Stimulated activated naive CD8-positive, alpha-beta T cell treated with anti-CD3 and anti-CD28 coated beads, Interleukin-15, amount 100 ng/mL, for 72 hours (primary cell): ENCODE results near the gene XRCC3.

Experiments used
- ATAC-seq: fragments of 150-1000 bp; cut with Tn5 transposase; 2 replicates; pipeline ENCODE4 v1.10.0; 2021; ENCODE audit warnings: mild to moderate bottlenecking, moderate library complexity
- DNase-seq, 2 donors: peaks; one replicate each; pipeline ENCODE4 v3.0.0; 2021 to 2022
- H3K27ac Mint-ChIP-seq, 2 donors: one replicate each; pipeline ENCODE4 v1.8.0; 2022; ENCODE audit warnings: mild to moderate bottlenecking in 2 of 2, mixed read lengths in 2 of 2, moderate library complexity in 2 of 2
- H3K27me3 Mint-ChIP-seq: one replicate; pipeline ENCODE4 v1.8.0; 2022; ENCODE audit warnings: mixed read lengths
- H3K4me1 Mint-ChIP-seq: one replicate; pipeline ENCODE4 v1.8.0; 2022; ENCODE audit warnings: mild to moderate bottlenecking, mixed read lengths
- H3K4me3 Mint-ChIP-seq, 2 donors: one replicate each; pipeline ENCODE4 v1.8.0; 2022; ENCODE audit warnings: mild to moderate bottlenecking in 2 of 2, mixed read lengths in 2 of 2, moderate library complexity in 1 of 2
- H3K9me3 Mint-ChIP-seq, 2 donors: one replicate each; pipeline ENCODE4 v1.8.0; 2022; ENCODE audit warnings: mixed read lengths in 2 of 2

XRCC3 gene

GRCh38 chr14:103707329-103708263, 7.7 kb downstream of the XRCC3 start:
- H3K9me3 Mint-ChIP-seq: no peaks in the 10 kb centered on the region
- no peaks in the 10 kb centered on the region for H3K27me3 Mint-ChIP-seq
- ATAC-seq: peak; percentile 19
- peaks cover 36% of the 10 kb centered on the region for H3K4me1 Mint-ChIP-seq
- no peak for DNase-seq
- H3K4me3 Mint-ChIP-seq: no peak overlapping the region
- peak overlapping the region in 1 of 2 donors; percentile 85 for H3K27ac Mint-ChIP-seq

GRCh38 chr14:103706551-103707328, 8.5 kb downstream of the XRCC3 start:
- no peak for DNase-seq
- Mint-ChIP-seq H3K27me3 (no peaks in the 10 kb centered on the region), H3K4me3 (no peak overlapping the region), H3K4me1 (peaks cover 28% of the 10 kb centered on the region), H3K9me3 (no peaks in the 10 kb centered on the region), H3K27ac (peak overlapping the region in 1 of 2 donors; percentile 19)
- ATAC-seq: no peak

- H3K4me1 Mint-ChIP-seq: peaks cover 18% of the 10 kb centered on the region
- H3K27ac Mint-ChIP-seq: peak overlapping the region in 1 of 2 donors; percentile 89
- ATAC-seq (no peak), DNase-seq (no peak)
- H3K4me3 Mint-ChIP-seq: no peak overlapping the region
- H3K9me3 Mint-ChIP-seq: no peaks in the 10 kb centered on the region
- H3K27me3 Mint-ChIP-seq: no peaks in the 10 kb centered on the region
These were observed 9.6 kb downstream of the XRCC3 start for GRCh38 chr14:103705504-103706284.

GRCh38 chr14:103705118-103705503, 10.1 kb downstream of the XRCC3 start:
- DNase-seq (no peak), ATAC-seq (no peak)
- H3K9me3 Mint-ChIP-seq: no peaks in the 10 kb centered on the region
- H3K4me1 Mint-ChIP-seq: peaks cover 19% of the 10 kb centered on the region
- no peaks in the 10 kb centered on the region for H3K27me3 Mint-ChIP-seq
- peak overlapping the region in 1 of 2 donors; percentile 91 for H3K27ac Mint-ChIP-seq
- H3K4me3 Mint-ChIP-seq: no peak overlapping the region

GRCh38 chr14:103704708-103705107, 10.5 kb downstream of the XRCC3 start:
- DNase-seq (no peak), ATAC-seq (no peak)
- no peaks in the 10 kb centered on the region for H3K27me3 Mint-ChIP-seq
- H3K27ac Mint-ChIP-seq: peak overlapping the region in 1 of 2 donors; percentile 91
- peaks cover 22% of the 10 kb centered on the region for H3K4me1 Mint-ChIP-seq
- no peak overlapping the region for H3K4me3 Mint-ChIP-seq
- no peaks in the 10 kb centered on the region for H3K9me3 Mint-ChIP-seq

GRCh38 chr14:103703433-103704385, 11.5 kb downstream of the XRCC3 start:
- peak overlapping the region; percentile 78 to 79 for H3K27ac Mint-ChIP-seq

GRCh38 chr14:103702497-103703432, 12.5 kb downstream of the XRCC3 start:
- peak overlapping the region in 1 of 2 donors; percentile 54 for H3K27ac Mint-ChIP-seq
- ATAC-seq (no peak), DNase-seq (no peak)
- H3K9me3 Mint-ChIP-seq: no peaks in the 10 kb centered on the region
- no peaks in the 10 kb centered on the region for H3K27me3 Mint-ChIP-seq
- peaks cover 16% of the 10 kb centered on the region for H3K4me1 Mint-ChIP-seq
- no peak overlapping the region for H3K4me3 Mint-ChIP-seq

More at GRCh38 chr14:103703433-103704385, 11.5 kb downstream of the XRCC3 start:
- ATAC-seq (no peak), DNase-seq (no peak)
- H3K9me3 Mint-ChIP-seq: no peaks in the 10 kb centered on the region
- no peak overlapping the region for H3K4me3 Mint-ChIP-seq
- H3K27me3 Mint-ChIP-seq: no peaks in the 10 kb centered on the region
- H3K4me1 Mint-ChIP-seq: peaks cover 16% of the 10 kb centered on the region

GRCh38 chr14:103702095-103702494, 13.2 kb downstream of the XRCC3 start:
- H3K4me1 Mint-ChIP-seq: peaks cover 16% of the 10 kb centered on the region
- ATAC-seq (no peak), DNase-seq (no peak)
- H3K27ac Mint-ChIP-seq: peak overlapping the region in 1 of 2 donors; percentile 82
- no peaks in the 10 kb centered on the region for H3K9me3 Mint-ChIP-seq
- no peak overlapping the region for H3K4me3 Mint-ChIP-seq
- no peaks in the 10 kb centered on the region for H3K27me3 Mint-ChIP-seq

GRCh38 chr14:103700753-103701490, 14.3 kb downstream of the XRCC3 start:
- DNase-seq: no peak
- ATAC-seq: no peak
- Mint-ChIP-seq H3K27me3 (no peaks in the 10 kb centered on the region), H3K9me3 (no peaks in the 10 kb centered on the region), H3K4me1 (peaks cover 21% of the 10 kb centered on the region), H3K27ac (no peak overlapping the region), H3K4me3 (no peak overlapping the region)

GRCh38 chr14:103699901-103700752, 15.1 kb downstream of the XRCC3 start:
- peaks cover 23% of the 10 kb centered on the region for H3K4me1 Mint-ChIP-seq
- no peak for DNase-seq
- peak overlapping the region in 1 of 2 donors; percentile 2 for H3K4me3 Mint-ChIP-seq
- peak overlapping the region in 1 of 2 donors; percentile 63 for H3K27ac Mint-ChIP-seq
- no peaks in the 10 kb centered on the region for H3K9me3 Mint-ChIP-seq
- no peak for ATAC-seq
- no peaks in the 10 kb centered on the region for H3K27me3 Mint-ChIP-seq

GRCh38 chr14:103699261-103699661, 16.0 kb downstream of the XRCC3 start:
- Mint-ChIP-seq H3K9me3 (no peaks in the 10 kb centered on the region), H3K27me3 (no peaks in the 10 kb centered on the region), H3K4me1 (peaks cover 17% of the 10 kb centered on the region), H3K27ac (peak overlapping the region in 1 of 2 donors; percentile 63), H3K4me3 (no peak overlapping the region)
- ATAC-seq (no peak), DNase-seq (no peak)
